Activated CD4-positive, CD25-positive, alpha-beta regulatory T cell treated with anti-CD3 and anti-CD28 coated beads, Interleukin-2, amount 50 U/mL, for 16 hours (primary cell): ENCODE results near the gene BDKRB1.
"Not testable (repeated sequence)": the region's sequence is repeated elsewhere in the genome, so short reads cannot be mapped to it uniquely, and the experiment has no call there.

ENCODE experiments used
- DNase-seq: peaks from one replicate; pipeline ENCODE4 v3.0.0-alpha.2; 2020; ENCODE audit warnings: low read depth, low spot score

The BDKRB1 gene

DNA sequence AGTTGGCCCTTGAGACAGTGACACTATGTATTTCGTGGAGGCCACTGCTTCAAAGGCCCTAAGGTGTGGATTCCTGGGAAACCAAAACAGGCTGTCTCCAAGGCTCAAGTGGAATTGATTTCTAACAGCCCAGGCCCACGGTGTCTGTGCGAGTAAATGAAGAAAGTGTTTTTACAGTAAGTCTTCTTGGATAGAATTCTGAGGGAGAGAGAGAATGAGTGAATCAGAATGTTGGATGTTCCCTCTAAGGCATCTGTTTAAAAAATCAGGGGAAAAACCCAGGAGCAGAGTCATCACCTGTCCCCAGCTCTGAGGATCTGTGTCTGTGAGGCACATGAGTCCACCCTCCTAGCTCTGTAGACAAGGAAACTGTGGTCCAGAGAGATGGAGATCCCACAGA is 22.3 kb upstream of the BDKRB1 start:
- DNase-seq, result no peak

DNA sequence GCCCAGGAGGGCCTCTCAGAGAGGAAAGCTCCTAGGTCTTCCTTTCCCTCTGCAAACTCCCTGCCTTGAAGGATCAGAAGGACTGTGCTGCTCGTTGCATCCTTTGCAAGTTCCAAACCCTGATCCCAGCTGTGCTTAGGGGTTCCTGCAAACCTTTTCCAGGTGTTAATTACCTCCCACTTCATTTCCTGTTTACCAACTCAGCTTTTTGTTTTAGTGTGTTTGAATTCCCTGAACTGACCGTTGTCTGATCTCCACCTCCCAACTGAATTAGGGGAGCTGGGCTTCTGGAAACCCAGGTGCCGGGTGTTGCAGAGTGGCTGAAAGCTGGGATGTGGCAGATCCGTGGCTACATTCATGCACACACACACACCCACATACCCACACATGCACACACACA is 20.6 kb upstream of the BDKRB1 start:
- no peak for DNase-seq

DNA sequence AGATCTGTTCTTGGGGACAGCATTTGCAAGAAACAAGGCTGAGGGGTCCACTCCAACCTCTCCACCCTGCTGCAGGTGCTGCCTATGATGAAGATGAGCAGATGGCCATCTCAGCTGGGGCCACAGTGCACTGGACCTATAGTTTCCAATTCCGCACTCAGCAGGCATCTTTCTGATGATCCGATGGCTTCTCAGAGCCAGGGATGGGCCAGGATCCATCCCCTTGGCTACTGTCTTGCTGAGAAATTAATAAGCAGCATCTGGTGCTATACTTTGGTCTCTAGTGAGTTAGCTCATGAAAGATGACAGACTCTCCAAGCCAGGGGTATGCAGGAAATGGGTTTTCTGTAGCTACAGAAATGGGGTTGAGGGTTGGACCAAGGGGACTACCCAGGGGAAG is 18.4 kb upstream of the BDKRB1 start:
- no peak for DNase-seq

DNA sequence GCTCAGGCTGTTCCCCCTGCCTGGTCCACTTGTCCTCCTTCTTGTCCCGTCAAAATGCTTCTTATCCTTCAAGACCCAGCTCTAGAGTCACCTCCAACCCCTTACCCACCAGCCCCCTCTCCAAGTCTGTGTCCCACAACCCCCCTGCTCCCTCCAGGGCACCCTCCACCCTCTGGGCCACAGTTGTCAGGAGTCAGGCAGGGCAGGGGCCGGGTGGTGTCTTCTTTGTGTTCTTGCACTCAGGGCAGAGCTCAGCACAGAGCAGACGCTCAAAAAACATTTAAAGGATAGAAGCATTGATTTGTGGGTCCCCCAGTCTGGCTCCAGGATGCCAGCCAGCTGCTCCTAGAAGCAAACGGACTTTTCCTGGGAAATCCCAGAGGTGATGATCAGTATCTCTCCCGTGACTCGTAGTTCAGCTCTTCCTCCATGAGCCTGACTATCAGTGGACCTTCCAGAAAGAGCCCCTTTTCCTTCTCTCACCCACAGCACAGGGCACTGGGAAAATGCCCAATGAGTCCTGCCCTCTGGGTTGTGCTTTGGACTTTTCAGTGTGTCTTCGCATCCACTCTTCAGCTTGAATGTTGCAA is 17.2 kb upstream of the BDKRB1 start:
- no peak for DNase-seq

DNA sequence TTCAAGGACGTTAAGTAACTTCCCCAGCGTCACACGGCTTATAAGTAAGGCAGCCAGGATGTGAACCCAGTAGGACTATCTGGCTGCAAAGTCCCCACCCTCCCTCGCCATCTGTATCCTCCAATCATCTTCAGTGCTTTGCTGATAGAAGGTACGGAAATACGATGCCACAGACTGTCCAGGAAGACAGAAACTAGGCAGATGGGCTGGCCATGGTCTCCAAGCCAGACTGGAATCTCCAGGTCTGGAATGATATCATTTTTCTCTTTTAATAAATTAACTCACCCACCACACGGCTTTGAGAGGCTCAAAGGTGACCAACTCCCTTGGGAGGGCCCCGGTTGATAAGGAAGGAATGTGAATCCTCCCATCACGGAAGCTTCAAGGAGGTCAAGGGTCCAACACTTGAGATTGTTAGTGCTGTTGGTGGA is 16.3 kb upstream of the BDKRB1 start:
- no peak for DNase-seq

DNA sequence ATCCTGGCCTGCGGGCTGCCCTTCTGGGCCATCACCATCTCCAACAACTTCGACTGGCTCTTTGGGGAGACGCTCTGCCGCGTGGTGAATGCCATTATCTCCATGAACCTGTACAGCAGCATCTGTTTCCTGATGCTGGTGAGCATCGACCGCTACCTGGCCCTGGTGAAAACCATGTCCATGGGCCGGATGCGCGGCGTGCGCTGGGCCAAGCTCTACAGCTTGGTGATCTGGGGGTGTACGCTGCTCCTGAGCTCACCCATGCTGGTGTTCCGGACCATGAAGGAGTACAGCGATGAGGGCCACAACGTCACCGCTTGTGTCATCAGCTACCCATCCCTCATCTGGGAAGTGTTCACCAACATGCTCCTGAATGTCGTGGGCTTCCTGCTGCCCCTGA is 15.4 kb upstream of the BDKRB1 start:
- DNase-seq, result no peak

DNA sequence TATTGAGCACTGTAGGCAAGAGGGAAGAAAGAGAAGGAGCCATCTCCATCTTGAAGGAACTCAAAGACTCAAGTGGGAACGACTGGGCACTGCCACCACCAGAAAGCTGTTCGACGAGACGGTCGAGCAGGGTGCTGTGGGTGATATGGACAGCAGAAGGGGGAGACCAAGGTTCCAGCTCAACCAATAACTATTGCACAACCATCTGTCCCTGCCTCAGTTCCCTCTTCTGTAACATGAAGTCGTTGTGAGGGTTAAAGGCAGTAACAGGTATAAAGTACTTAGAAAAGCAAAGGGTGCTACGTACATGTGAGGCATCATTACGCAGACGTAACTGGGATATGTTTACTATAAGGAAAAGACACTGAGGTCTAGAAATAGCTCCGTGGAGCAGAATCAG is 13.9 kb upstream of the BDKRB1 start:
- no peak for DNase-seq

DNA sequence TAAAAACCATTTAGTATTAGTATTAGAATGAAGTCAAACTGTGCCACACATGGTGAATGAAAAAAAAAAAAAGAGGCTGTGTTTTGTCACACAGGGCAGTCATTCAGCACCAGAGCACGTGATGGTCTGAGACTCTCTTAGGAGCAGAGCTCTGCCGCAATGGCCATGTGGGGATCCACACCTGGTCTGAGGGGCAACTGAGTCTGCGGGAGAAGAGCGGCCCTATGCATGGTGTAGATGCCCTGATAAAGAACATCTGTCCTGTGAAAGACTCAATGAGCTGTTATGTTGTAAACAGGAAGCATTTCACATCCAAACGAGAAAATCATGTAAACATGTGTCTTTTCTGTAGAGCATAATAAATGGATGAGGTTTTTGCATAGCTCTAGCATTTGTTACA is 12.2 kb upstream of the BDKRB1 start:
- no peak for DNase-seq

DNA sequence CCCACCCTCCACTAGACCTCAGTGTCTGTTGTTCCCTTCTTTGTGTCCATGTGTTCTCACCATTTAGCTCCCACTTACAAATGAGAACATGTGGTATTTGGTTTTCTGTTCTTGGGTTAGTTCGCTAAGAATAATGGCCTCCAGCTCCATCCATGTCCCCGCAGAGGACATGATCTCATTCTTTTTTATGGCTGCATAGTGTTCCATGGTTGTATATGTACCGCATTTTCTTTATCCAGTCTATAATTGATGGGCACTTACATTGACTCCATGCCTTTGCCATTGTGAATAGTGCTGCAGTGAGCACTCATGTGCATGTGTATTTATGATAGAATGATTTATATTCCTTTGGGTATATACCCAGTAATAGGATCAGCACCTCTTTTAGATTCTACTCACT is 10.9 kb upstream of the BDKRB1 start:
- not testable (repeated sequence) for DNase-seq

DNA sequence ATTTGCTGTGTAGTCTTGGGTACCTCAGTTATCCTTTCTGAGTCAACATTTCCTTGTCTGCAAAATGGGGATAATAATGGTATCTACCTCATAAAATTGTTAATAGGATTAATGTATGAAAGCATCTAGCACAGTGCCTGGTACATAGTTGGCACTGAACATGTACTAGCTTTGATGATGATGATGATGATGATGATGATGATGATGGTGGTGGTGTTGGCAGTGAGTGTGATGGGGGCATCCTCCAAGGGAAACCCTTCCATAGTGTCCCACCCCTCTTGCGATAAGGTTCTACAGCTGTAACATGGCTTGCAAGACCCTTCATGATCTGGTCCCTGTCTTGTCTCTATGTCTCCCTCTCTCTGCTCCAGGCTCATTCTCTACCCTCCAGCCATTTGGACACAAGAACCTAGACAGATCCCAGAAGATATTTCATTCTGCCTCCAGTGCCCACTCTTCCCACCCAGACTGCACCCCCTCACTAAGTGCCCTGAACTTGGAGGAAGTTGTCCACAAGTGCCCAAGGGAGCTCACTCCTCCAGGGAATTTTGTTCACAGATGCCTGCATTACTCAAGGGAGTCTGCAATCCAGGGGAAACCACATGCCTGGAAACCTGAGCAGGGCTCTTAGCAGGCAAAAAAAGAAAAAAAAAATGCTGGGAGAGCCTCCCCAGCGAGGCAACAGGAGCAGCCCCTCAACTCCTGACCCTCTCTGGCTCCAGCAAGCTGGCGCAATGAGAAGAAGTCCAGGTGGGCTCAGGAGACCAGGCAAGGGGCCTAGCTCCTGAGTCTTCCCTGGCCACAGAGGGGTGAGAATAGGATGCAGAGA is 10.1 kb upstream of the BDKRB1 start:
- no peak for DNase-seq

DNA sequence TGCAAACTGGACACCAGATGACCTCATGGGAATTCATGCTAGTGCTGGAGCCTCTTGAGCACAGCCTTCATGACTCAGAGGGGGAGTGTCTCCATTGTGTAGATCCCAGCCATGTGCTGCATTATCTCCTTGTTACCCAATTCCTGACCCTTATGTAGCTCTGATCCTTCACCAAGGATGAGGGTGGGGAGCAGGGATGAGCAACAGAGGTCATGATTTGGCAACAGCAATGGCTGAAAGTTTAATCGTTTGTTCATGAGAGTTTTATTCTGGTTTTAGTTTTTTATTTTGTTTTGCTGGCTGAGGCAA is 9.5 kb upstream of the BDKRB1 start:
- no peak for DNase-seq

DNA sequence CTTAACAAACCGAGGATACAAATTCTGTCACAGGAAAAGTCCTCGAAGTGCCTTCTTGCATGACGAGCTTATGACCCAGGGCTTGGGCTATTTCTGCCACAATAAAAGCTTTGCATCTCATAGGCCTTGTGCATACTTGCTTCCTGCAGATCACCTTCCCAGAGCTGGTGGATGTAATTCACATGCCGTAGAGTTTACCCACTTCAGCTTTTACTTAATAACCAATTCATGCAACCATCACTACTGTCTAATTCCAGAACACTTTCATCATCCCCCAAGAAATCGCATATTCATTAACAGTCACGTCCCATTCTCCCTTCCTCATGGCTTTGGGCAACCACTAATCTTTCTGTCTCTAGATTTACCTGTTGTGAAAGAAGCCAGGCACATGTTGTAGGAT is 9.0 kb upstream of the BDKRB1 start:
- DNase-seq, result no peak

DNA sequence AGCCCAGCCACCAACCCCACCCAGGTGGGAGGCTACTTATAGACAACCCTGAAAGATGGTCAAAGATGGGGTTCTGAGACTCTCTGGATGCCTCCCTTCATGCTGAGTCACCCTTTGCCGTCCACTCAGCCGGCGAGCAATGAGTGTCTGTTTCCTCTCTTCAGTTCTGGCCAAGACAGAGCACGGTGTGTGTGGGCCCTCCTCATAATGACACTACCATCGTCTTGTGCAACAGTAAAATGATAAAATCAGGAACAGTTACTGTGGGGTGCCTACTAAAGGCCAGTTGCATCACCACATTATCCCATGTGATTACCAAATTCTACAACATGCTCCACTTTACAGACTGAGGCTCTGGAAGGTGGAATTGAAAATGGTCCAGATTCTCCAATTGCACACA is 7.0 kb upstream of the BDKRB1 start:
- no peak for DNase-seq

DNA sequence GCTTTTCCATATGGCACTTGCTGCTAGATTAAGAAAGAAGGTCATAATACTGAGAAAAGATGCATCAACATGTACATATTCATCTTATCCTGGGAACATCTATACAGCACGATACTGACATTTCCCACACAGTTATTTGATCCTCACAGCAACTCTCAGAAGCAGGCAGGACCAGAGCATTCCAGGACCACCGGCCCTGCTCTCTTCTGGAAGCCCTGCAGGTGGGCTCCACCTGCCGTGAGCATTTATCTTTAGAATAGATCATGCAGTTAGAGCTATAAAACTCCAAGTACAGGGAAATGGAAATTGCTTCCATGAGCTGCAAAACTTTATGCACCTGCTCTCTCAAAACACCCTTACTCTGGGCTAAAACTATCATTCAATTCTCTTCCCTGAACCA is 5.5 kb upstream of the BDKRB1 start:
- no peak for DNase-seq

DNA sequence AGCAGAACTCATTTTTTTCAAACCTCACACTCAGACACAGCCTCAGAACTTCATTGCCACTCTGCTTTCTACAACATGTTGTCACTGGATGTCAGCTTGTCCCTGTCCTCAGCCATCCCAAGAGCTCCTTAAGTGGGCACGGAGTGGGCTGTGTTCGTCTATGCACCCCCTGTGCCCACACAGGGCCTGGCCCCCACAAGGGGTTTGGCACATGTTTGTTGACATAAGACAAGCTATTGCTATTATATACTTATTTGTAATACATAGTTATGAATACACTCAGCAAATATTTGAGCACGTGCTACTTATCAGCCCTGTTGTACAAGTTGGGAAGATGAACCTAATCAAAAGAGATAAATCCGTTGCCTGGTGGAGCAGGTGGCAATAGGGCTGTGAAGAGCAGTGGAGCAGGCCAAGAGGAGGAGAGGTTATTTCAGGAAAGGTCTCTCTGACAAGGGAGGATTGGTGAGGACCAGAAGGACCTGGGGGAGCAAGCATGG is 4.3 kb upstream of the BDKRB1 start:
- DNase-seq, result no peak

DNA sequence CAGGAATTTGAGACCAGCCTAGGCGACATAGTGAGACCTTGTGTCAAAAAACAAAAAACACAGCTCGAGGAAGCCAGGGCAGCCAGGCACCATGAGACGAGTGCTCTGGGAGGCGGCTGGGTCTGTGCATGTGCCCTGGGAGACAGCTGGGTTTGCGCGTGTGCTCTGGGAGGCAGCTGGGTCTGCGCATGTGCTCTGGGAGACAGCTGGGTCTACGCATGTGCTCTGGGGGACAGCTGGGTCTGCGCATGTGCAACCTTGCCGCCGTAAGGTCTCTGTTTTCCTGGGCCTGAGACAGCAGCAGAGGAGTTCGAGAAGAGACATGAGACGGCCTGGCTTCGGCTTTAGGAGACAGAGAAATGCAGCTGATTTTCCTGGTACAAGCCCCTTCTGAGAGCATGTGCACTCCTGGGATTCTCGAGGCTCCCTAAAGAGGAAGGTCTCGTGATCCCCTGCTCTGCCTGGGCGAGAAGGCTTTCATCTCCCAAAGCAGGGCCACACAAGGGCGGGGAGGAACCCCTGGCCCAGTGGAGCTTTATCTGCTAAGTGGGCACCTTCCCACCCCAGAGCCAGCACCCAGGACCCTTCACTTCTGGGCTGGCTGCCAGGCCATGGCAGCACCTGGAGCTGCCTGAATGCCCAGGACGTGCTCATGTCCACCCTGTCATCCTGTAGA is 3.5 kb upstream of the BDKRB1 start:
- no peak for DNase-seq

DNA sequence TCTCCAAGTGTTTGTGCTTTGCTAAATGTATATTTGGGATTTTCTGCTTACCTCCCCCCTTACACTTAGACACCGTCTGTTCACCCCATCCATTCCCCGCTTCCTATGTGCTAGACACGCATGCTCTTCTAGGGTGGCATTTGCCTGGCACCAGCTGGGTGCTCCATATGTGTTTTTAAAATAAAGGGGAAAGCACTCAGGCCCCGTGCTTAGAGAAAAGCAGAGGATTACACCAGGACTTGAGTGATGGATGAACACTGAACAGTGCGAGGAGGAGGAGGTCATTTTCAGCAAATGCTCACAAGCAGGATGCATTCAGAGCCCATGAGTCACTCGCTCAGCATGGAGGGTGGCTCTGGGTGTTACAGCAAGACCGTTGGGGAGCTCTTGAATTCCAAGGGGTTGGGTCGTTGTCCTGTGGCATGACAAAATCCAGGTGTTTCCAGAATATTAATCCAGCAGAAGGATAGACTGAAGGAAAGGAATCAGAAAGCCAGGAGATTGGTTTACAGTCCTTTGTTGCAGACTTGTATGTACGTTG is 2.9 kb upstream of the BDKRB1 start:
- no peak for DNase-seq

DNA sequence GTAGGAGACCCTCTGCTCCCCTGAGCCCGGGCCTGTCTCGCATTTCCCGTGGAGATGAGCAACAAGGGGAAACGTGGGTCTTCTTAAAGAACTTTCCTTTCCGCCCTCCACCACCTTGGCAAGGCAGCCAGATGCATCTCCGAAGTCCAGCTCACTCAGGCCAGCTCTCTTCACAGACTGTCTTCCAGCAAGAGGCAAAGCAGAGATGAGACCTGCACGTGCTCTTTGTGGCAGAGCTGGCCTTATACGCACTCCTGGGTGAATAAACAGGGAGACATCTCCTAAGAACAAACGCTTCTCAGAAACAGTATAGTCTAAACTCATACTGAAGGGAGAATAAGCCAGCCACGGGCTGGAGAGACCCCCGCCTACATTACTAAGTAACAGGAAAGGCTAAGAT is 1.3 kb upstream of the BDKRB1 start:
- no peak for DNase-seq

DNA sequence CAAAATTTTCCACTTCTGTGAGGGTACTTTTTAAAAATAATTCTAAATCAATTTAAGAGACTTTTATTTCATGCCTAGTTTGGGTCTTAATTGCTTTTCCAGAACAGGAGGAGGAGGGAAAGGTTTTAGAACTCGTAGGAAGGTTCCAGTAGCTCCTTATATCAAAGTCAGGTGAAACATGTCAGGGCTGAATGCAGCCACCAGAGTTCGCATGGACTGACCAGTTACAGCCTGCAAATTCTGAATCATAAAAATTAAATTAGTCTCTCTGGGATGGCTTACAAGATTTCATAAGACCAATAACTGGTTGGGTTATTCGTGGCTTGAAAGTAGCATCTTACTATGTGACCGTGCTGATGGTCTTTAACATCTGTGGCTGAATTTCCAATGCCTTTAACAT is 397 bp downstream of the BDKRB1 start:
- DNase-seq, result no peak

DNA sequence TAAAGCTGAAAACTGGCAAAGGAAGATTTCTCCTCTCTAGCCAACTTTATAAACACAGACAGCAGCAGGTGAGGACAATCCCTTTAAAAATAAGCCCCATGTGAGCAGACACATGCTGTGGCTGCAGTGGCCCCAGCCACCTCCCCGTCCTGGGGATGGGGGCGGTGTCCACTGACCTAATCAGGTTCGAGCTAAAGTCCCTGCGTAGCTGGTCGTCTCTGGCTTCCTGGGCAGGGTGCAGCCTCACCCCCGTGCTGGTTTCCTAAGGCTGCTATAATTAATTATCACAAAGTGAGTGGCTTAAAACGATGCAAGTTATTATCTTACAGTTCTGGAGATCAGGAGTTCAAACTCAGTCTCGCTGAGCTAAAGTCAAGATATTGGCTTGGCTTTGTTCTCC is 1.0 kb downstream of the BDKRB1 start:
- DNase-seq, result no peak

DNA sequence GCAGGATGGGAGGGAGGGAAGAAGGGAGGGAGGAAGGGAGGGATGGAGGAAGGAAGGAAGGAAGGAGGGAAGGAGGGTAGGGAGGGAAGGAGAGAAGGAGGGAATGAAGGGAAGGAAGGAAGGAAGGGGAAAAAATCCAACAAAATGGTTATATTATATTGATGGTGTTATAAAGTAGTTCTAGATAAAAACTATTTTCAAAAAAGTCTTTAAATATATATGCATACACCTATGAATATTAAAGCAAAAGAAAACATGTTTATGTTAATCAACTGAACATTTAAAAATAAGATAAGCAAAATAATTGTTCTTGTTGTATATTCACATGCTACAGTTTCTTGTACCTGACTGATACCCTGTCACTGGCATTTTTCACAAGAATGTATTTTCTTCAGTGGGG is 1.9 kb downstream of the BDKRB1 start:
- DNase-seq, result no peak

DNA sequence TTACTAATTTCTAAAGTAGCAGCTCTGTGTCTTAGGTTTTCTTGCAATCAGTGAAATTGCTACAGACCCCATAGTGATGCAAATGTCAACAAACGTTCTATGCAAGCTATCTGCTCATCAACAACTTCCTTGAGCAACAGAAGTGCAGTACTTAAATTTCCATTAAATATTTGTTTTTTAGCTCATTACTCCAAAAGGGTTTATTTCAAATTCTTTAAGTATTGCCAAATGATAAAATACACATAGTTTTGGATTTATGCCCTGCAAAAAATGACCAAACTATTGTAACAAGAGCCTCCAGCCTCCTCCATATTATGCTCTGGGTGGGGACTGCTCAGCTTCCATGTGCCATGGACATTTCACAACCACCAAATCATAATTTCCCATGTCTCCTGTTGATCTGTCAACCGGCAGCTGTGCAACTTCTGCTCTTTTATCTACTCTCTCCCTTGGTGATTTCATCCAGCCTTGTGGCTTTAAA is 4.4 kb downstream of the BDKRB1 start:
- no peak for DNase-seq

DNA sequence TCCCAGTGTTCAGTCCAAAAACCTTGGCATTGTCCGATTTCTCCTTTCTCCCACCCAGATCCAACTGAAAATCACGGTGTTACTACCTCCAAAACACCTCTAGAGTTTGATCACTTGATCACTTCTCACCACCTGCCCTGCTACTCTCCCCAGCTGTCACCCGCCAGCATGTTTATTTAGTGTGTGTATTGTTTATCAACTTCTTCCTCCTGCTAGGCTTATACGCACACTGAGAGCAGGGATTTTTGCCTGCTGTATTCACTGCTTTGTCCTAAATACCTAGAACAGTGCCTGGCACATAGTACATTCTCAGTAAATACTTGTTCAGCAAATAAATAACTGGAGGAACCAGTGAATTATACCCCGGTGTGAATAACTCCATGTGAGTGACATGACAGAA is 5.0 kb downstream of the BDKRB1 start:
- DNase-seq, result no peak
